GM19023 (cell line): ENCODE data around the gene MYO16.

Experiments used
- ATAC-seq: cut with Tn5 transposase; IDR thresholded peaks from one replicate; pipeline ENCODE4 v1.9.1; 2021; ENCODE audit warnings: mild to moderate bottlenecking, moderate library complexity; ENCODE audit not compliant: unreplicated experiment

Gene MYO16

GRCh38 chr13:108662528-108662927 lies 33.1 kb downstream of the MYO16 start:
- no peak for ATAC-seq

GRCh38 chr13:108663710-108664109 lies 34.3 kb downstream of the MYO16 start:
- ATAC-seq: no peak

DNA sequence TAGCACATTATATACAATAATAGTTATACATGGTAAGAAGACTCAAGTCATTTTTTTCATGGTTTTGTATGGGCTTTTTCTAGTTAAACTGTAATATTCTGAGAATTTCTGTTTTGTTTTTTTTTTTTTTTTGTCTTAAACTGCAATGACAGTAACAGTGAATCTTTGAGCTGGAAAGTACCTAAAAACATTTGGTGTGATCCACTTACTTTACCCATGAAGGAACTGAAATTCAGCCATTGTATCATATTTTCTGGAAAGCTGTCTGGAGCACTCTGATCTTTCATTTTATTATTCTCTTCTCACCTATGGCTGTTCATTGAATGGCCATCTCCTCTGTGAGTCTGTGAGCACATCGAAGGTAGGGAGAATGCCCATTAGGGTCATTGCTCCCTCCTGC lies 37.8 kb downstream of the MYO16 start:
- no peak for ATAC-seq

DNA sequence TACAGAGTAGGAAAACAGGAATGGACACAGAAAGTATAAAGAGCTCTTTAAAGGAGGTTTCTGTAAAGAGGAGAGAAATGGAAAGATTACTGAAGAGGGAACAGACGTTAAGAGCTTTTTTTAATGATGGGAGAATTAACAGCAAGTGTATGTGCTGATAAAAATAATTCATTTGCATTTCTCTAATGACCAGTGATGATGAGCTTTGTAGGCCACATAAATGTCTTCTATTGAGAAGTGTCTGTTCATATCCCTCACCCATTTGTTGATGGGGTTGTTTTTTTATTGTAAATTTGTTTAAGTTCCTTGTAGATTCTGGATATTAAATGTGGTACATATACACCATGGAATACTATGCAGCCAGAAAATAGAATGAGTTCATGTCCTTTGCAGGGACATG lies 40.0 kb downstream of the MYO16 start:
- ATAC-seq: no peak

GRCh38 chr13:108674346-108674745 lies 44.9 kb downstream of the MYO16 start:
- no peak for ATAC-seq

- no peak for ATAC-seq
These were observed 45.4 kb downstream of the MYO16 start for GRCh38 chr13:108674771-108675170.

- no peak for ATAC-seq
These were observed 47.2 kb downstream of the MYO16 start for GRCh38 chr13:108676620-108677019.

DNA sequence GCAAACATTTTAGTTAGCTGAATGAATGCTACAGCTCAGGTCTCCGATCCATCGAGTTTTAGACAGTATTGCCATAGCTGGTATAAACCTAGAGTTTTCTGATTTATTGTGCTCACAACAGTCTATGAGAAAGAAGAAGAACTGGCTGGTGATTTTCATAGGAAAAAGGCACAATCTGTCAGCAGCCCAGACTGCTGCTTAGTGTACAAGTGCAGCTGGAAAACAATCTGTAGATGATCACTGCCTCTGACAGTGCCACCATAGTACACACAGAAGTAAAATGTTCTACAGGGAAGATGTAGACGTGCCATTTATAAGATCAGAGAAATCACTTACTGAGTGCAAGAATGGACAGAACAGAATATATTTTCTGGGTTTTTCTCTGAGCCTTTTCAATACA lies 48.4 kb downstream of the MYO16 start:
- no peak for ATAC-seq

DNA sequence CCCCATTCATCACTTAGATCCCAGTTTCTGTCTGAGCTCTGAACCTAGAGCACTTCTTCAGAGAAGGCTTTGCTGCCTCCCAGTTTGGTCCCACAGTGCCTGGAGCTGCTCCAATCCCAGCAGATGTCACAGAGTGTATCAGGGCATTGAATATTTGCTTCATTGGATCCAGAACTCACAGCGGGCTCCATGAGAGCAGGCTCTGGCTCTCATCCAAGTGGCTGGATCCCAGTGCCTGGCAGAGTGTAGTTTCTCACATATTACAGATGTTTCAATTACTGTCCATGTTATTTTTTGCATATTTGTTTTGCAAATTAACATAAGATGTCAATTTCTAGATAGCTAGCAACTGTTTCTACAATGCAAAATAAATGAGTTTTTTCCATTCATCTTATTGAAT lies 50.6 kb downstream of the MYO16 start:
- ATAC-seq: no peak

GRCh38 chr13:108681986-108682575 lies 52.7 kb downstream of the MYO16 start:
- ATAC-seq: no peak

DNA sequence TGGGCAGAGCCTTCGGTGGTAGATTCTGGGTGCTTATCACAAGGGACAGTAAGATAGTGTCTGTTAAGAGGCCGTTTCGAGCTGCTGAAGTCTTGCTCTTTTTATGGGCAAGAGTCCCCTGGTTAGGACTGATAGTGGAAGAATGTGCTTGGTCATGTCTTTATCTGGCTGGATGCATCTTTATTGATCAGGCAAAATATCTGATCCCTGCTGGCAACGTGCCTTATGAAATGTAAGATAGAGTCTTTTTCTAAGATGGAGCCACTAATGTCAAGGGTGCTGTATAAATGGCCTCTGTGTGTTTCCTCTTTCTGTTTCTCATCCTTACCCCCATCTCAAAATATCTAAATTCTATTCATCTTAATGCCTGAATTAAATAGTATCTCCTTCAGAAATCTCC lies 53.3 kb downstream of the MYO16 start:
- no peak for ATAC-seq

DNA sequence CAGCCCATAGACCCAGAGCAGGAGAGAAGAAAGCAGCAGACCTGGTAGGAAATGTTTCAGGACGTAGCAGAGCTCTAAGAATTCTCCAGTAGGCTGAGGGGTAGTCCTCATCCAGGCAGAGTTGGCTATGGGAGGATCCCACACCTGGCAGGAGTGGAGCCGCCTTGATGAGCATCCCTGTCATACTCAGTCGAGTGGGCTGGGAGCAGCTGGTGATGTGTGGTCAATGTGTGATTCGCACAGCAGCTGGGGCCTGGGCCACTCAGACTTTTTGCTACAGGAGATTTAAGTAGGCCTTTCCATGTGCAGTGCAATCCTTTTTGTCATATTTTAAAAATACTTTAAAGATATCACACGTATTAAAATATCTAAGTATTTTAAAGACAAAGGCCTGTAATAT lies 56.6 kb downstream of the MYO16 start:
- ATAC-seq: no peak

GRCh38 chr13:108690726-108691125 lies 61.3 kb downstream of the MYO16 start:
- no peak for ATAC-seq

- no peak for ATAC-seq
These were observed 71.2 kb downstream of the MYO16 start for GRCh38 chr13:108700422-108701170.

DNA sequence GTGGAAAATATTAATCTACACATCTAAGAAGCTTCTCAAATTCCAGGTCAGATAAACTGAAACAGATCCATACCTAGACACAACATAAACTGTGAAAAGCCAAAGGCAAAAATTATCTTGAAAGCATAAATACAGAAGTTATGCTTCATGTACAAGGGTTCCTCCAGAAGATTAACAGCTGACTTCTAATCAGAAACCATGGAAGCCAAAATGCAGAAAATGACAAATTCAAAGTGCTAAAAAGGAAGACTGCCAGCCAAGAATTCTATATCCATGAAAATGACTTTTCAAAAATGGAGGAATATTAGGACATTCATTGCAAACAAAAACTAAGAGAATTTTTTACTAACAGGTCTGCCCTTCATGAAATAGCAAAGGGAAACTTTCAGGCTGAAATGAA lies 72.8 kb downstream of the MYO16 start:
- no peak for ATAC-seq

DNA sequence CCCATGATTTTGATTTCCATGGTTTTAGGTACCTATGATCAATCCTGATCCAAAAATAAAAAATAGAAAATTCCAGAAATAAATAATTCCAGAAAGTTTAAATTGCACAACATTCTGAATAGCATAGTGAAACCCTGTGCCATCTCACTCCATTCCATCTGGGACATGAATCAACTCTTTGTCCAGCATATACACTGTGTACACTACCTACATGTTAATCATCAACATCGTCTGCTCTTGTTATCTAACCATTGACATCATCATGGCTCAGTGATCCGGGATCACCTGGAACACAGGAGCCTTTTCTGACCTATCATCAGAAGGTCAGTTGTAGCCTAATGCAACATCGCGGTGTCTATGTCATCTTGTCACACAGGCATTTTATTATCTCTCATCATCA lies 75.6 kb downstream of the MYO16 start:
- ATAC-seq: no peak

DNA sequence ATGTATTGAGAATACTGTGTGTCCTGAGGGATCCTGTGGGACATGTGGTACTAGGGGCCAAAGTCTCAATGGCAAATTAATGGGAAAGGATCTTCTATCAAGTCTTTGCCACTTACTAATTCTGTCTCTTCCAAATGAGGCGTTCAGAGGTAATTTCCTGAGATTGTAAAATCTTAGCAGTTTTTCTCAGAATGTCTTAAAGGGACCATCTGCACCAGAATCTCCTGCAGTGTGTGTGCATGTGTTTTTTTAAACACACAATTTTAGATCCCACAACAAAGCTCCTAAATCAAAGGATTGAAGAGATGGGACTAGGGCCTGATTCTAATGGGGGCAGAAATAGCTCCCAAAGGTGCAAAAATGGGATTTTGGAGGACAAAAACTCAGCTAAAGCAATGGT lies 78.2 kb downstream of the MYO16 start:
- no peak for ATAC-seq

DNA sequence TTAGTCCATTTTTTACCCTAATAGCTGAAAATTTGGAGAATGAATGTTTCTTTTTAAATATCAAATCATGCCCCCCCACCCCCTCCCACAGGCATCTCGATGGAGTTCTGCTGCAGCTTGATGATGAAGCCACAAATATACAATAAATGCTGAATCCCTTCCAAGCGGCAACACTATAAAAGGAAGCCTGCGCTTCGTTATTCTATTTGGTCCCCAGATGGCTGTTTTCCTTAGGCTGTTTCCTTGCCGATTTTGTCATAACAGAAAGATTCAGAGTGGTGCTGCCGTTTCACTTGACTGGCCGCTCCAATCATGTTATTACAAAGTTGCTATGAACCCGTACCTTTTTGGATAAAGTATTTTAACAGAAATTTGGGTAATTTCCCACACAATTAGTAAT lies 79.5 kb downstream of the MYO16 start:
- no peak for ATAC-seq

DNA sequence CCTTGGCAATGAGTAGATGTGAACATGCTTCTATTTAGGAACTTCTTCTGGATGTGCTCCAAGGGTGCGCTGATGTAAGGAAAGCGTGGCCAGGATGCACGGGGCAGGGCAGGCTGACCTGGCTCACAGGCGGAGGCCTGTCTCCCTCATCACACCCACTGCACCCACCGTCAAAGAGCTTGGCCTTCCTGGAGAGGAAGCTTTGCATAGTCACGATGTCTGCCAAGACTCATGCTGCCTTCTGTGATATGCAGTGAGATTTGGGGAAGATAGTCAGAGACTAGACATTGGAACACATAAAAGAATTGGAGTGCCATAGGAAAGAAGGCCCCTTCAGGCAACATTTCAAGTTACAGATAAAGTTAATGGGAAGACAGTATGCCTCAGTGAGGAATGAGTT lies 82.0 kb downstream of the MYO16 start:
- ATAC-seq: no peak

DNA sequence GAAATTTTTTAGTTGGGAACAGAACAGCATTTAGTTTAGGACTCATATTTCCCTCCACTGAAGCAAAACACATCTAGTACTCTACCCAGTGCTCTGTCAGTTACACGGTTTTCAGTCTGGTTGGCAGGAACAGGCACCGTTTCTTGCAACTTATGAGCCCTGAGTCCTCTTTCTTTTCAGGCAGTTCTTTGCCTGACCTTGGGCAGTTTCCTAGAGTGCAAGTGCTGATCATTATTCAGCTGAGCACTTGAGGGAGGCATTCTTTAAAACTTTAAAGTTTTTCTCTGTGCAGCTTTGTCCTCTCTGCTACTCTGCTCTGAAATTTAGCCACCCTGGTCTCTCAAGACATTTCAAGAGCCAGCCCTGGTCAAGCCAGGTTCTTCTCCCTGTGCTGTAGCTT lies 96.1 kb downstream of the MYO16 start:
- ATAC-seq: no peak

DNA sequence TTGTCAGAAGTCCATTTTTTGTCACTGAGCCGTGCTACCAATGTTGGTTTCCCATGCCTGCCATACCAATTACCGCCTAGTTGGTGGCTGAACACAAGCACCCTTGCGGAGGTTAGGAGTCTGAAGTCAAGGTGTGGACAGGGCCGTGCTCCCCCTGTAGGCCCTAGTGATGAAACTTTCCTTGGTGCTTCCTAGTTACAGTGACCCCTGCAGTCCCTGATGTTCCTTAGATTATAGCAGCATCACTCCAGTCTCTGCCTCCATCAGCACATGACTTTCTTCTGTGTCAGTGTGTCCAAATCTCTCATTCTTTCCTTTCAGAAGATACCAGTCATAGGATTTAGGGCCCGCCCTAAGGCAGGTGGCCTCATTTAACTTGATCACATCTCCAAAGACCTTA lies 99.0 kb downstream of the MYO16 start:
- ATAC-seq: no peak

DNA sequence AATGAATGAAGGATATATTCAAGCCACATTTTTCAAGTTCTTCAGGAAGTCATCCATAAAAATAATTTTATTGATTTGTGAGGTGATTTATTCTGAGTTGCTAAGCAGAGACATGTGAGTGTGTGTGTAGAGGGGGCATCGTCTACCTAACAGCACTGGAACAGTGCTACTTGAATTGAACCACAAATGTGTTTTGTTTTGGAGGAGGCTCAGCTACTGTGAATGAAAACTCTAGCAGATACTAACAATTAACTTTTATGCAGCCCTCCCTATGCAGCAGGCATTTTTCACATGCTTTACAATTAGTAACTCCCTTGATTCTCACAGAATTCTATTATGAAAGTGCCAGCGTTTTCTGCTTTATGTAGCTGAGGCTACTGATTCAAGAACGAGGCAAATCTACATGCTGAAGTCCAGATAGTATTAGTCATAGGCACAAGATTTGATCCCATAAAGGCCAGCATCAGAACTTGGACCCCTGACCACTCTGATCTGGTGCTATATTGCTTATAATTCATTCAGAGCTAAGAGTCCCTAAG lies 103.7 kb downstream of the MYO16 start:
- no peak for ATAC-seq

DNA sequence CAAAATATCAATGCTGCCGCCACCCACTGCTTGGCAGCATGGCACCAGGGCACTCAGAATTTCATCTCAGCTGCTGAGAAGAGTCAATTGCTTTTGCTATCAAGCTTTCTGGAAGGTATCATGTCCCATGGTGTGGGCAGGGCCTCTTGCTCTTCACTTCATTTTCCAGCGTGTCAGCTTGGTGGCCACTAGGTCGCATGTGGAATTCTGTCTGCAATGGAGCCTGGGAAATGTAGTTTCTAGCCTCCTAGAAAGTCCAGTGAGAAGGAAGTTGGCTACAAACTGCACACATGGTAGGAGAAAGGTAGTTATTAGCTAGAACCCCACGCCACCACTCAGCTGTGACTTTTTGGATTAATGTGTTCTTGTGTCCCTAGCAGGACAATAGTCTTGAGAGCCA lies 105.3 kb downstream of the MYO16 start:
- no peak for ATAC-seq
